Activated CD4-positive, alpha-beta T cell treated with anti-CD3 and anti-CD28 coated beads for 4 hours (primary cell): ENCODE measurements around the gene MIGA2.

Experiments used
- DNase-seq, 2 donors: peaks; one replicate each; pipeline ENCODE4 v3.0.0-alpha.2; 2020

The MIGA2 gene

GRCh38 chr9:129037767-129038098 is 1.3 kb downstream of the MIGA2 start:
- DNase-seq = no peak

GRCh38 chr9:129038109-129038852 is 1.9 kb downstream of the MIGA2 start:
- DNase-seq = no peak

- no peak for DNase-seq
These were observed 3.8 kb downstream of the MIGA2 start for GRCh38 chr9:129040113-129040643.

GRCh38 chr9:129042016-129042415 is 5.6 kb downstream of the MIGA2 start:
- no peak for DNase-seq

DNA sequence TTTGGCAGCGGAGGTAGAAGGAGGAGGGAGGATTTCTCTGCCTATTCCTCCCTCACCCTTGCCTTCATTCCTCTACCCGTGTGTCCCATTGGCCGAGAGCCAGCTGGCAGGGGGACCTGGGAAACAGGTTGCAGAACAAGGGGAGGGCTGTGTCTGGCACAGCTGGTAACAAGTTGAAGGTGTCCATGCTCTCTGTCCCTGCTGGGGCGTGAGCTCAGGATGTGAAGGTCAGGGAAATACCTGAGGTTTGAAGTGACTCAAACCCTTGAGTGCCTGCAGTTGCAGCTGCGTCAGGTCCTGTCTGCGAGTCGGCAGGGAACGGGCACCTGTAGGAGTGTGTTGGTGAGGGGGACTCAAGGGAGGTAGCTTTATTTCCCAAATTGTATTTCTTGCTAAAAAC is 16.2 kb downstream of the MIGA2 start:
- DNase-seq = no peak

GRCh38 chr9:129053020-129053419 is 16.6 kb downstream of the MIGA2 start:
- DNase-seq = no peak

DNA sequence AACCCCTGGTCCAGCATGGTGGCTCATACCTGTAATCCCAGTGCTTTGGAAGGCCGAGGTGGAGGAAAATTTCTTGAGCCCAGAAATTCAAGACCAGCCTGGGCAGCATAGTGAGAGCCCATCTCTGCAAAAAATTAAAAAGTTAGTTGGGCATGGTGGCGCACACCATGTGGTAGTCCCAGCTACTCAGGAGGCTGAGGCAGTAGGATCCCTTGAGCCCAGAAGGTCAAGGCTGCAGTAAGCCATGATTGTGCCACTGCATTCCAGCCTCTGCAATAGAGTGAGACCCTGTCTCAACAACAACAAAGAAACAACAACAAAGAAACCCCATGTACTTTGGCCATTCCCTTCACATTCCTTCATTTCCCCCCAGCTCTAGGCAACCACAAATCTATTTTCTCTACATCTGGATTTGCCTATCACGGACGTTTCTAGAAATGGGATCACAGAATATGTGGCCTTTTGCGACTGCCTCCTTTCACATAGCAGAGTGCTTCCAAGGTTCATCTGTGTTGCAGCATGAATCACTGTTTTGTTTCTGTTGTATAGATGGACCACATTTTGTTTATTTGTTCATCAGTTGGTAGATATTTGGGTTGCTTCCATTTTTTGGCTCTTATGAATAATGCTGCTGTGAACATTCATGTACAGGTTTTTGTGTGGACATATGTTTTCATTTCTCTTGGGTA is 17.9 kb downstream of the MIGA2 start:
- DNase-seq = no peak

DNA sequence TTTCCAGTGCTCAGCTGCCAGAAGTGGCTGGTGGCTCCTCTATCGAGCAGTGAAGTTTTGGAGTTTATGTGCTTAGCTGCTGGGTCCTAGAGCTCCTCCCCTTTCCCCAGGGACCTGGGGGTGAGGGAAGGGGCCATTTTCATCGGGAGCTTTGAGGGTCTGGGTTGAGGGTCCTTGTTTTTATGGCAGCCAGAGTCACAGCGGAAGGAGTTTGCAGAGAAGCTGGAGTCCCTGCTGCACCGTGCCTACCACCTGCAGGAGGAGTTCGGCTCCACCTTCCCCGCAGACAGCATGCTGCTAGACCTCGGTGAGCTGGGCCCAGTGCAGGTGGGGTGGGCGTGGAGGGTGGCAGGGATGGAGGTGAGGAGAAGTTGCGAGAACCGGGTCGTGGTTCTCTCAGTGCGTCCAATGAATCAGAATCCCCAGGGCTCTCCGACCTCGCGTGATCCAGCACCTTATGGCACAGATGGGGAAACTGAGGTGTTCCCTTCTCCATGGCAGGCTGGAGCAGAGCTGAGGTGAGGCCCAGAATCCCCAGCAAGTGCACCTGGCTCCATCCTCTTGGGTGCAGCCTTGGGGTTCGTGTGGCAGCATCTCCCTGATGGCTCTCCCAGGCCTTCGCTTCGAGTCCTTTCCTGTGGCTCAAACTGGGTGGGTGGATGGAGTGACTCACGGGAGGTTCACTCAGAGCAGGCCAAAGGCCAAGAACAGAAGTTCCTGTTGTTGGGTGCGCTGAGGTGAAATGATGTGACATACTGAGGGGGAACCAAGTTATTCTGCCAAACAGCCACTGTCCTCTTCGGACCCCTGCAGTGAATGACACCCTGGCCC is 22.8 kb downstream of the MIGA2 start:
- no peak for DNase-seq

DNA sequence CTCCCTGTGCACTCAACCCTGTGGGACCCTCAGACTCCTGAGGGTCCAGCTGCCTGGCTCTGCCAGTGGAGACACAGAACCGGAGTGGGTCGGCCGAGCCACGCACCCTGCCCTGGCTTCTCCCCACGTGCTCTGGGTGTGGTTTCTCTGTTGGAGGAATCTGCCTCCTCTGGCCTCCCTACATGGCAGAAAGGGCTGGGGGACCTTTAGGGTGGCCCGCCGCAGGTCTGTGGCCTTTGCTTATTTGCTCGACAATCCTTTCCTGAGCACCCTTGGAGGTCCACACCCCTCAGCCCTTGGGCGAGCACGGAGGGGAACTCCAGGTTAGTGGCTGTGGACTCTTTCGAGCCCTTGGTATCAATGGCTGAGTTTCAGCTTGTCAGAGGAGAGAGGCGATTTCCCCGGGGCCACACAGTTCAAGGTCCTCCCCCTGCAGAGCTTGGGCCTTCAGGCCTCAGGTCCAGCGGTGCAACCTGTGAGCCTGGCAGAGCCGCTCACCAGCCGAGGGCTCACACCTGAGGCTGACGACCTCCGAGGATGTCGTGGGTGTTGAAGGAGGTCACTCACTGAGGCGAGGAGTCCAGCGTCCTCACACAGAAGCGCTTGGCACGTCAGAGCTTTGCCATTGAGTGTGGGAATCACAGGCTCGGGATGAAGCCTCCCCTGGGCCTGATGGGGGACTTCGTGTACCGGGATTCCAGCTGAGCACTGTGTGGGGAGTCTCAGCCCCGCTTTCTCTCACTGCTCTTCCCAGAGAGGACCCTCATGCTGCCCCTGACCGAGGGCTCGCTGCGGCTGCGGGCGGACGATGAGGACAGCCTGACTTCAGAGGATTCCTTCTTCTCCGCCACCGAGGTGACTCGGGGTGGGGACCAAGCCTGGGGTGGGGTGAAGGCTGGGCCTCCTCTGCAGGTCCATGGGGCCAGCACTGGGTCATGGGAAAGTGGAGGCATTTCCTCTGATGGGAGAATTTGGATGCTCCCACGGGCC is 23.7 kb downstream of the MIGA2 start:
- DNase-seq = no peak

DNA sequence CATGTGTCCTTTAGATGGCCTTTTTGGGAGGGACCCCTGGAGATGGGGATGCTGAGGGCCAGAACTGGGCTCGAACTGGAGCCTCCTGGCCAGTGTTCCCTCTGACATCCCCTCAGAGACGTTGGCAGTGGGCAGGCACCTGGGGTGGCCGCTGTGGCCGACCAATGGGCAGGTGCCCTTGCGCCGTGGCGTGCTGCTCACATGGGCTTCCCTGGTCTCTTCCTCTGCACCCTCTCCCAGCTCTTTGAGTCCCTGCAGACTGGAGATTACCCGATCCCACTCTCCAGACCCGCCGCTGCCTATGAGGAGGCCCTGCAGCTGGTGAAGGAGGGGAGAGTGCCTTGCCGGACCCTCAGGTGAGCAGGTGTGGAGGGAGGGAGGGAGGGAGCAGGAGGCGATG is 24.6 kb downstream of the MIGA2 start:
- no peak for DNase-seq

- DNase-seq = no peak
These were observed 26.6 kb downstream of the MIGA2 start for GRCh38 chr9:129063061-129063460.

GRCh38 chr9:129064499-129064908 is 28.1 kb downstream of the MIGA2 start:
- no peak for DNase-seq

DNA sequence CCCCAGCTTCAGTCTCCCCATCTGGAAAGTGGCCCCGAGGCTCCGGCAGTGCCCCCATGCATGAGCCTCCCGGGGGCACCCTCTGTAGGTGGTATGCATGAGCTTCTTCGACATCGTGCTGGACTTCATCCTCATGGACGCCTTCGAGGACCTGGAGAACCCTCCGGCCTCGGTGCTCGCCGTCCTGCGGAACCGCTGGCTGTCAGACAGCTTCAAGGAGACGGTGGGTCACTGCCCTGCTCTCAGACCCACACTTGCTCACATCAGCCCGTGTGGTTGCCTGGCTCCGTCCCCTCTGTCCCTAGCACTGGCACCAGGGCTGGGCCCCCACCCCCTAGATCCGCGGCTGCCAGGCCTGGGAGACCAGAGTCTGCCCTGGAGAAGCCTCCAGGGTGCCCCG is 31.7 kb downstream of the MIGA2 start:
- DNase-seq = no peak

GRCh38 chr9:129068990-129069861 is 32.8 kb downstream of the MIGA2 start:
- DNase-seq = peak; percentile 28 to 44

DNA sequence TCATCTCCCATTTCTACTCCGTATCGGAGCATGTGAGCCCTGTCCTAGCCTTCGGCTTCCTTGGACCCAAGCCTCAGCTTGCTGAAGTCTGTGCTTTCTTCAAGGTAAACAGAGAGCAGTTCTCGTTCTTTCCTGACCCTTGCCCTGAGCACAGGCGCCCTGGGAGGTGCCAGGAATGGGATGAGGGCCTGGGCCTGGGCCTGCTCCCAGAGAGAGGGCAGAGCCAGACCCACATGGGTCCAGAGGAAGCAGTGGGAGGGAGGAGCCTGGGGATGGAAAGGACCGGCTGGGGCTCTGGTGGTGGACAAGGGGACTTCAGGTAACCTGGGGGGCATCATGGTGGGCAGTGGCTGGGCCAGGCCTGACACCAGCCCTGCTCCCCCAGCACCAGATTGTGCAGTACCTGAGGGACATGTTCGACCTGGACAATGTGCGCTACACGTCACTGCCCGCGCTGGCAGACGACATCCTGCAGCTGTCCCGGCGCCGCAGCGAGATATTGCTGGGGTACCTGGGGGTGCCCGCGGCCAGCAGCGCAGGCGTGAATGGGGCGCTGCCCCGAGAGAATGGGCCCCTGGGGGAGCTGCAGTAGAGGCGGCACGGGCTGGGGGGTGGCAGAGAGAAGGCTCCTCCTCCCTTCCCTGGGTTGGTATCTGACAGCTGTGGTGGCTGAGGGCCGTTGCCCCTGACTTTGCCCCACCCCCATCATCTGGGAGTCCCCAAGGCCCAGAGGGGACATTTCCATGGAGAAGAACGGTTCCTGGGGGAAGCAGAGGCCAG is 33.6 kb downstream of the MIGA2 start:
- no peak for DNase-seq

DNA sequence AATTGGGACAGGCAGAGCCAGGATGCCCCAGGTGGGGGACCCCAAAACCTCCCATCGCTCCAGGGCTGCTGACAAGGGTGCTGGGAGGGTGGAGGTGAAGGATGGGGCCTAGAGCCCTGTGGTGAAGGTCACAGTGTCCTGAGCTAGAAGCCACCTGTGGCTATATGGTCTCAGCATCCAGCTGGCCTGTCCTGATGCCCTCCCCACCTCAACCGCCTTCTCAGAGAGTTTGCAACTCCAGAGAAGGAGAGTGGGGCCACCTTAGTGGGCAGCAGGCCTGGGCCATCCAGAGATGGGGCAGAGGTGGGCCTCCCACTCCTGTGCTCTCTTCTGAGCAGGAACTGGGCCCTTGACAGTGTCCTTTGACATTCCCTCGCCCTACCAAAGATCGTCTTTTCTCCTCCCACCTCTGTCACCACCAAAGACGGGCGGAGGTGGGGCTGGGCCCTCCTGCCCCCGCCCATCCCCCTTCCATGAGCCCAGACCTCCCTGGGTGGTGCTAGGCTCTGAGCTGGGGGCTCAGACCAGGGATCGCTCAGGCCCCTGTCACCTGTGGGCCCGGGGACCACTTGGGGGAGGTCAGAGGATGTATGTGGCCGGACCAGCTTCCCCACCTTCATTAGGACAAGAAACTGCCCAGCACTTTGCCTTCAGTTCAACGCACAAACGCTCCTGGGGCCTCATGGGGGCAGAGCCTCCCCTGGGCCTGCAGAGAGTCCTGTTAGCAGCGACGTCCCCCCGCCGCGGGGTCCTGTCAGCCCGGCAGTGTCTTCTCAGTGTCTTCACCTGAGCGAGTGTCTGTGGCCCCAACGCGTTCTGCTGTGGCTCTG is 34.5 kb downstream of the MIGA2 start:
- no peak for DNase-seq

GRCh38 chr9:129071526-129072126 is 35.2 kb downstream of the MIGA2 start:
- no peak for DNase-seq

DNA sequence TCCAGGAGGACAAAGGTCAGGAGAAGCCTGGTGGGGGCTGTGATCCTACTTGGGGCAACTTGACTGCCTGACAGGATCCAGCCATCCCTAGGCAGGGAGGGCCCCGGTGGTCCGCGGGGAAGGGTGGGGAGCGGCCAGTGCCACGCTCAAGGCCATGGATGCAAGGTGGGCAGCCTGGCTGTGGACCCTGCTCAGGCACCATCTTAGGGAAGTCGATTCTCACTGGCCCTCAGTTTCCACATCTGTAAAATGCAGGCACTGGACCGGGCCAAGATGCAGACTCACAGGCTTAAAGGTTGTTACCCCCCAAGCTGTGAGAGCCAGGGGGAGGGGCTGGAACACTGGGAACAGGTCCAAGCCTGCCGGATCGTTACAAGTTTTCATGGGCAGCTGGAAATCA is 35.7 kb downstream of the MIGA2 start:
- DNase-seq = no peak

DNA sequence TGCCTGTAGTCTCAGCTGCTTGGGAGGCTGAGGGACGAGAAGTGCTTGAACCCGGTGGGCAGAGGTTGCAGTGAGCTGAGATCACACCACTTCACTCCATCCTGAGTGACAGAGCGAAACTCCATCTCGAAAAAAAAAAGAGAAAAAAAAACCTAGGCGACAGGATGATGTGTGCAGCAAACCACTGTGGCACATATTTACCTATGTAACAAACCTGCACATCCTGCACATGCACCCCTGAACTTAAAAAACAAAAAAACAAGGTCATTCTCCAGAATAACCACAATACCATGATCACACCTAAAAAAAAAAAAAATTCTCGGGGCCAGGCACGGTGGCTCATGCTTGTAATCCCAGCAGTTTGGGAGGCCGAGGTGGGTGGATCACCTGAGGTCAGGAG is 37.0 kb downstream of the MIGA2 start:
- no peak for DNase-seq
